Gastrocnemius medialis (tissue), 4 donors: Measurements from ENCODE around the gene PARVA. TPM values are rescaled to one million over a fixed set of nuclear protein-coding genes. Genes with fewer than 3 reads are reported as not detected.

Experiments used
- ATAC-seq, 2 donors: fragments of 150-250 bp; one replicate each; pipeline ENCODE4 v1.9.1; 2016
- DNase-seq, 2 donors: peaks; one replicate each; pipeline ENCODE4 v3.0.0-alpha.2; 2019
- H3K27ac ChIP-seq, 4 donors: fragments of 200-600 bp; sonication (generic); 1 replicate in 1 of 4; 2 replicates in 3 of 4; pipeline ENCODE4 v1.5.1; 2016 to 2018; ENCODE audit warnings: mild to moderate bottlenecking in 2 of 4, moderate library complexity in 1 of 4
- H3K27me3 ChIP-seq, 3 donors: fragments of 200-600 bp; sonication (generic) in 2 of 3; 1 replicate in 1 of 3; 2 replicates in 2 of 3; pipeline versions ENCODE4 v1.5.1 to v1.6.0; 2016 to 2019; ENCODE audit warnings: mild to moderate bottlenecking in 1 of 3, moderate library complexity in 1 of 3
- H3K36me3 ChIP-seq, 2 donors: fragments of 200-600 bp; sonication (generic) in 1 of 2; one replicate each; pipeline ENCODE4 v1.5.1; 2017 to 2018
- H3K4me1 ChIP-seq, 2 donors: fragments of 200-600 bp; sonication (generic) in 1 of 2; one replicate each; pipeline ENCODE4 v1.5.1; 2016 to 2017; ENCODE audit warnings: mild to moderate bottlenecking in 2 of 2
- H3K4me3 ChIP-seq, 4 donors: fragments of 200-600 bp; sonication (generic) in 3 of 4; 1 replicate in 1 of 4; 2 replicates in 3 of 4; pipeline ENCODE4 v1.5.1; 2016 to 2019; ENCODE audit warnings: mild to moderate bottlenecking in 2 of 4
- H3K9me3 ChIP-seq, 3 donors: fragments of 200-600 bp; sonication (generic) in 2 of 3; 1 replicate in 1 of 3; 2 replicates in 2 of 3; pipeline ENCODE4 v1.5.1; 2016 to 2019
- CTCF ChIP-seq, 5 experiments: fragments of 450-650 bp in 3 of 5; fragments of 200-600 bp in 2 of 5; sonication (generic) in 2 of 5; IDR thresholded peaks in 4 of 5; conservative IDR thresholded peaks in 1 of 5; 1 replicate in 4 of 5; 2 replicates in 1 of 5; pipeline ENCODE4 v1.5.1; 2016 to 2019; ENCODE audit warnings: antibody characterized with exemption in 5 of 5, mild to moderate bottlenecking in 3 of 5, moderate library complexity in 3 of 5
- POLR2A ChIP-seq, 2 donors: fragments of 450-650 bp; IDR thresholded peaks; one replicate each; pipeline ENCODE4 v1.6.1; 2017; ENCODE audit warnings: antibody characterized with exemption in 2 of 2, mild to moderate bottlenecking in 2 of 2, moderate library complexity in 2 of 2
- in situ Hi-C, 4 donors: fragments of 200-750 bp; cut with MboI; loops; one replicate each; pipeline versions ENCODE4 v1.15.0 to v1.8.0; 2017; ENCODE audit warnings: low sequenced_read_pairs in 4 of 4
- intact Hi-C: fragments of 100-400 bp; cut with DNase I; formaldehyde crosslinking; loops from one replicate; pipeline ENCODE4 v1.15.1; 2023; ENCODE audit warnings: low total_unique reads
- total RNA-seq, 4 donors: library from RNA; depleted of rRNA; stranded (reverse); fragments of >200 nt; gene quantifications; one replicate each; pipeline versions ENCODE4 v1.1.0 to v1.2.3, GENCODE V29; 2016

PARVA gene
- total RNA-seq, 4 donors from 2014 or later: 4.4 to 9.7 (median 8.4) TPM

- Histone ChIP-seq H3K9me3 (no peaks in the 10 kb centered on the region), H3K27me3 (no peaks in the 10 kb centered on the region), H3K4me3 (no peak overlapping the region), H3K36me3 (no peaks in the 10 kb centered on the region), H3K4me1 (no peaks in the 10 kb centered on the region), H3K27ac (no peak overlapping the region)
- intact Hi-C loops (no loop called here), in situ Hi-C loops (no loop called here)
- ATAC-seq (no peak), DNase-seq (no peak)
- TF ChIP-seq CTCF (IDR thresholded peaks at IDR 0.05 in 4 of 5, conservative IDR thresholded peaks at IDR 0.05 in 1 of 5): no peak
- no peak for TF ChIP-seq POLR2A (IDR thresholded peaks at IDR 0.05)
These were observed 71.0 kb downstream of the PARVA start for GRCh38 chr11:12448131-12448939.

GRCh38 chr11:12449961-12450715, 72.8 kb downstream of the PARVA start:
- H3K9me3 ChIP-seq: no peaks in the 10 kb centered on the region
- TF ChIP-seq CTCF (IDR thresholded peaks at IDR 0.05 in 4 of 5, conservative IDR thresholded peaks at IDR 0.05 in 1 of 5): no peak
- no peak for TF ChIP-seq POLR2A (IDR thresholded peaks at IDR 0.05)
- no peaks in the 10 kb centered on the region for H3K4me1 ChIP-seq
- no peak overlapping the region for H3K27ac ChIP-seq
- no peaks in the 10 kb centered on the region for H3K36me3 ChIP-seq
- no peak for ATAC-seq
- no peak for DNase-seq
- no peaks in the 10 kb centered on the region for H3K27me3 ChIP-seq
- in situ Hi-C loops (no loop called here), intact Hi-C loops (no loop called here)
- H3K4me3 ChIP-seq: no peak overlapping the region

GRCh38 chr11:12451179-12451814, 73.9 kb downstream of the PARVA start:
- intact Hi-C loops (no loop called here), in situ Hi-C loops (no loop called here)
- Histone ChIP-seq H3K27me3 (no peaks in the 10 kb centered on the region), H3K4me3 (no peak overlapping the region), H3K4me1 (peaks cover 0 to 3% of the 10 kb centered on the region in 2 donors), H3K27ac (no peak overlapping the region), H3K36me3 (no peaks in the 10 kb centered on the region), H3K9me3 (no peaks in the 10 kb centered on the region)
- TF ChIP-seq POLR2A (IDR thresholded peaks at IDR 0.05) (no peak), CTCF (IDR thresholded peaks at IDR 0.05 in 4 of 5, conservative IDR thresholded peaks at IDR 0.05 in 1 of 5) (no peak)
- DNase-seq (no peak), ATAC-seq (no peak)

- no peaks in the 10 kb centered on the region for H3K27me3 ChIP-seq
- TF ChIP-seq POLR2A (IDR thresholded peaks at IDR 0.05) (no peak), CTCF (IDR thresholded peaks at IDR 0.05 in 4 of 5, conservative IDR thresholded peaks at IDR 0.05 in 1 of 5) (no peak)
- intact Hi-C loops: no loop called here
- DNase-seq (no peak), ATAC-seq (no peak)
- no peaks in the 10 kb centered on the region for H3K9me3 ChIP-seq
- no peak overlapping the region for H3K27ac ChIP-seq
- H3K4me1 ChIP-seq: peaks cover 10 to 13% of the 10 kb centered on the region in 2 donors
- no peaks in the 10 kb centered on the region for H3K36me3 ChIP-seq
- H3K4me3 ChIP-seq: no peak overlapping the region
- in situ Hi-C loops: no loop called here
These were observed 75.9 kb downstream of the PARVA start for GRCh38 chr11:12453243-12453642.
